KBM-7 (cell line): Measurements from ENCODE around the gene LZTS2.

Experiments
- DNase-seq: peaks from one replicate; pipeline ENCODE4 v3.0.0-alpha.2; 2015
- in situ Hi-C: fragments of 300-500 bp; cut with MboI; formaldehyde crosslinking; loops from 2 replicates; pipeline ENCODE4 v1.14.3; 2020; ENCODE audit warnings: low sequenced_read_pairs, low pct_unique_long_range_greater_than_20kb, mixed read lengths

Gene LZTS2

GRCh38 chr10:101008823-101009423 lies 9.3 kb downstream of the LZTS2 start:
- DNase-seq, result no peak
- in situ Hi-C loops, result no loop called here

- no peak for DNase-seq
- in situ Hi-C loops, result no loop called here
Measured at GRCh38 chr10:101010329-101010728, 10.7 kb downstream of the LZTS2 start.

GRCh38 chr10:101011517-101012423 lies 12.2 kb downstream of the LZTS2 start:
- DNase-seq, result no peak
- in situ Hi-C loops, result no loop called here

- in situ Hi-C loops, result no loop called here
- peak; percentile 93 for DNase-seq
Measured at GRCh38 chr10:101012525-101013364, 13.1 kb downstream of the LZTS2 start.

- DNase-seq, result no peak
- in situ Hi-C loops, result no loop called here
Measured at GRCh38 chr10:101013365-101013825, 13.8 kb downstream of the LZTS2 start.

GRCh38 chr10:101014230-101014884 lies 14.7 kb downstream of the LZTS2 start:
- in situ Hi-C loops, result no loop called here
- DNase-seq, result peak; percentile 86

- DNase-seq, result no peak
- in situ Hi-C loops, result no loop called here
Measured at GRCh38 chr10:101014966-101015581, 15.5 kb downstream of the LZTS2 start.

GRCh38 chr10:101015582-101015973 lies 16.0 kb downstream of the LZTS2 start:
- no peak for DNase-seq
- in situ Hi-C loops, result no loop called here

GRCh38 chr10:101016814-101017213 lies 17.2 kb downstream of the LZTS2 start:
- no peak for DNase-seq
- in situ Hi-C loops, result no loop called here

GRCh38 chr10:101018118-101018599 lies 18.6 kb downstream of the LZTS2 start:
- no peak for DNase-seq

GRCh38 chr10:101018600-101019439 lies 19.2 kb downstream of the LZTS2 start:
- peak; percentile 90 for DNase-seq
- in situ Hi-C loops, result no loop called here

More at GRCh38 chr10:101018118-101018599, 18.6 kb downstream of the LZTS2 start:
- in situ Hi-C loops, result no loop called here

GRCh38 chr10:101019440-101019703 lies 19.8 kb downstream of the LZTS2 start:
- in situ Hi-C loops, result no loop called here
- DNase-seq, result no peak

- no peak for DNase-seq
- in situ Hi-C loops, result no loop called here
Measured at GRCh38 chr10:101020427-101021075, 20.9 kb downstream of the LZTS2 start.

GRCh38 chr10:101021239-101021638 lies 21.6 kb downstream of the LZTS2 start:
- no peak for DNase-seq
- in situ Hi-C loops, result no loop called here

- in situ Hi-C loops, result no loop called here
- no peak for DNase-seq
Measured at GRCh38 chr10:101021692-101022251, 22.2 kb downstream of the LZTS2 start.

GRCh38 chr10:101022967-101023705 lies 23.5 kb downstream of the LZTS2 start:
- in situ Hi-C loops, result no loop called here
- DNase-seq, result no peak
